DMS153 (cell line): ENCODE data around the gene CSHL1.
"Not testable (repeated sequence)": the region's sequence is repeated elsewhere in the genome, so short reads cannot be mapped to it uniquely, and the experiment has no call there.

Experiments
- DNase-seq: peaks from one replicate; lab custom pipeline; 2025; lab: John Stamatoyannopoulos, UW

Gene CSHL1

GRCh38 chr17:63885119-63885518 lies 25.9 kb downstream of the CSHL1 start:
- DNase-seq, result not testable (repeated sequence)

GRCh38 chr17:63882626-63883126 lies 28.4 kb downstream of the CSHL1 start:
- DNase-seq, result not testable (repeated sequence)

GRCh38 chr17:63881935-63882601 lies 29.0 kb downstream of the CSHL1 start, which contains the start of gene GH2:
Gene GH2, minus strand, starts transcription at chr17:63881944. Its CDS starts 143 bp downstream, at chr17:63881801.
- peak; percentile 2 for DNase-seq

GRCh38 chr17:63881337-63881736 lies 29.7 kb downstream of the CSHL1 start:
- DNase-seq, result peak; percentile 16

GRCh38 chr17:63880706-63881105 lies 30.4 kb downstream of the CSHL1 start:
- no peak for DNase-seq

- DNase-seq, result not testable (repeated sequence)
These were observed 32.6 kb downstream of the CSHL1 start for GRCh38 chr17:63878413-63878812.

- DNase-seq, result not testable (repeated sequence)
These were observed 36.4 kb downstream of the CSHL1 start for GRCh38 chr17:63874693-63875092.

GRCh38 chr17:63874061-63874626 lies 36.9 kb downstream of the CSHL1 start:
- not testable (repeated sequence) for DNase-seq

GRCh38 chr17:63873577-63873976 lies 37.5 kb downstream of the CSHL1 start, which contains the start of gene CSH2:
Gene CSH2, minus strand, starts transcription at chr17:63873677. Its CDS starts 63 bp downstream, at chr17:63873614.
- DNase-seq, result not testable (repeated sequence)

GRCh38 chr17:63871646-63872365 lies 39.3 kb downstream of the CSHL1 start:
- DNase-seq, result not testable (repeated sequence)

GRCh38 chr17:63870292-63870665 lies 40.8 kb downstream of the CSHL1 start:
- not testable (repeated sequence) for DNase-seq

- not testable (repeated sequence) for DNase-seq
These were observed 41.4 kb downstream of the CSHL1 start for GRCh38 chr17:63869491-63870291.

- DNase-seq, result not testable (repeated sequence)
These were observed 44.4 kb downstream of the CSHL1 start for GRCh38 chr17:63866625-63867024.
